SK-N-SH treated with all-trans-retinoic acid at 6 μM for 48 hours (cell line): ENCODE data around the gene DTNB.

Experiments used
- ESRRG ChIP-seq: fragments of 250-450 bp; sonication (Bioruptor Pico); IDR thresholded peaks from 2 replicates; pipeline ENCODE4 v1.6.1; 2021; ENCODE audit warnings: mild to moderate bottlenecking
- ISL1 ChIP-seq: fragments of 250-450 bp; sonication (Bioruptor Pico); IDR thresholded peaks from 2 replicates; pipeline ENCODE4 v2.1.2; 2022; ENCODE audit warnings: mild to moderate bottlenecking, moderate library complexity
- RARB ChIP-seq: fragments of 250-450 bp; sonication (Bioruptor Pico); IDR thresholded peaks from 2 replicates; pipeline ENCODE4 v1.8.0; 2021; ENCODE audit warnings: mild to moderate bottlenecking, moderate library complexity
- TCF4 ChIP-seq: fragments of 250-450 bp; sonication (Bioruptor Pico); IDR thresholded peaks from 2 replicates; pipeline ENCODE4 v1.8.0; 2021; ENCODE audit warnings: mild to moderate bottlenecking, moderate library complexity, borderline replicate concordance
- ZFP3 ChIP-seq: fragments of 250-450 bp; sonication (Bioruptor Pico); IDR thresholded peaks from 2 replicates; pipeline ENCODE4 v1.5.0; 2020; ENCODE audit warnings: mild to moderate bottlenecking, moderate library complexity
- ZFP30 ChIP-seq: fragments of 450-650 bp; formaldehyde crosslinking; IDR thresholded peaks from 2 replicates; pipeline ENCODE4 v1.5.0; 2022; ENCODE audit warnings: mild to moderate bottlenecking, moderate library complexity
- ZNF565 ChIP-seq: fragments of 450-650 bp; formaldehyde crosslinking; conservative IDR thresholded peaks from 2 replicates; pipeline ENCODE4 v1.5.0; 2020; ENCODE audit warnings: low read depth, mild to moderate bottlenecking, moderate library complexity
- TF ChIP-seq, protein P1 (sequence below): fragments of 250-450 bp; sonication (Bioruptor Pico); IDR thresholded peaks from 2 replicates; pipeline ENCODE4 v1.5.0; 2020; ENCODE audit warnings: mild to moderate bottlenecking, moderate library complexity
- TF ChIP-seq, protein P2 (sequence below): fragments of 250-450 bp; sonication (Bioruptor Pico); IDR thresholded peaks from 2 replicates; pipeline ENCODE4 v1.5.1; 2021; ENCODE audit warnings: mild to moderate bottlenecking, moderate library complexity
- TF ChIP-seq, protein P3 (sequence below): fragments of 250-450 bp; sonication (Bioruptor Pico); IDR thresholded peaks from 2 replicates; pipeline ENCODE4 v1.8.0; 2020; ENCODE audit warnings: mild to moderate bottlenecking, moderate library complexity, borderline replicate concordance

DNA sequence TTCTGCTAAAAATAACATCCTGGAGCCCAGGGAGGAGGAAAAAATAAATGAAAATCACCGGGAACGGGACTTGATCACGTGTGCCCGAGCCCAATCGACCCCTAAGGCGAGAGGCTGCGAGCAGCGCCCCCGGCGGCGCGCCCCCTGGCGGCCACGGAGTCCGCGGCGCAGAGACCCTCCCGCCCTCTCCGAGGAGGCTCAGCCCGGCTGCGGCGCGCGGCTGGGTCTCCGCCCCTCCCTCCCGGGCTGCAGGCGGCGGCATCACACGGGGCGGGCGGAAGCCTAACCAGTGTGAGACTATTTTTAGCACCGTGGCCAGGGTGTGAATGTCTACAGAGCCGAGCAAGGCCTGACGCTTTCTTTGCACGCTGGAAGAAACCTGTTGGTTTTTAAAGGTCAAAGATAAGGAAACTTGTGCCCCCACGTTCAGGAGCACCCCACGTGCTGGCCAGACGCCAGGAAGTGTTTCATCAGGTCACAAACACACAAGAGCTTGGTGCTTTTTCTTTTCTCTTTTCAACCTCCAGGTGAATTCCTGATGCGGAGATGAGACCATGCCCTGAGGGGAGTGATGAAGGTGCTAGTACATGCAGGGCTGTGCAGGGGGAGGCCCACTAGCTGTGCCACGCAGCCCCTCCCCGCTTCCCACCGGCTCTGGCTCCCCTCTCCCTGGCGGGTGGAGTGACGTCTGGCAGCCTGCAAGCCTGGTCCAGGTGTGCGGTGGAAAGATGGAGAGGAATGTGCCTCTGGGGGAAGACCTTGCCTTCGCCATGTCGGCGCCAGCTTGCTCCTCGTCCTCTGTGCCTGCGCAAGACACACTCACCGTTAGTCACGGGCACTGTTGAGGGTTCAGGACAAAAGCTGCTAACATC is 296.4 kb downstream of the DTNB start:
- TF ChIP-seq, protein P1, sequence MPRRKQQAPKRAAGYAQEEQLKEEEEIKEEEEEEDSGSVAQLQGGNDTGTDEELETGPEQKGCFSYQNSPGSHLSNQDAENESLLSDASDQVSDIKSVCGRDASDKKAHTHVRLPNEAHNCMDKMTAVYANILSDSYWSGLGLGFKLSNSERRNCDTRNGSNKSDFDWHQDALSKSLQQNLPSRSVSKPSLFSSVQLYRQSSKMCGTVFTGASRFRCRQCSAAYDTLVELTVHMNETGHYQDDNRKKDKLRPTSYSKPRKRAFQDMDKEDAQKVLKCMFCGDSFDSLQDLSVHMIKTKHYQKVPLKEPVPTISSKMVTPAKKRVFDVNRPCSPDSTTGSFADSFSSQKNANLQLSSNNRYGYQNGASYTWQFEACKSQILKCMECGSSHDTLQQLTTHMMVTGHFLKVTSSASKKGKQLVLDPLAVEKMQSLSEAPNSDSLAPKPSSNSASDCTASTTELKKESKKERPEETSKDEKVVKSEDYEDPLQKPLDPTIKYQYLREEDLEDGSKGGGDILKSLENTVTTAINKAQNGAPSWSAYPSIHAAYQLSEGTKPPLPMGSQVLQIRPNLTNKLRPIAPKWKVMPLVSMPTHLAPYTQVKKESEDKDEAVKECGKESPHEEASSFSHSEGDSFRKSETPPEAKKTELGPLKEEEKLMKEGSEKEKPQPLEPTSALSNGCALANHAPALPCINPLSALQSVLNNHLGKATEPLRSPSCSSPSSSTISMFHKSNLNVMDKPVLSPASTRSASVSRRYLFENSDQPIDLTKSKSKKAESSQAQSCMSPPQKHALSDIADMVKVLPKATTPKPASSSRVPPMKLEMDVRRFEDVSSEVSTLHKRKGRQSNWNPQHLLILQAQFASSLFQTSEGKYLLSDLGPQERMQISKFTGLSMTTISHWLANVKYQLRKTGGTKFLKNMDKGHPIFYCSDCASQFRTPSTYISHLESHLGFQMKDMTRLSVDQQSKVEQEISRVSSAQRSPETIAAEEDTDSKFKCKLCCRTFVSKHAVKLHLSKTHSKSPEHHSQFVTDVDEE (CRISPR knock-in tag): peak; percentile 34; the same call in 1 of the 2 replicates
- TF ChIP-seq ZFP30 (CRISPR knock-in tag): peak; percentile 4; the same call in 1 of the 2 replicates
- no peak for TF ChIP-seq RARB
- no peak for TF ChIP-seq ESRRG (CRISPR knock-in tag)
- no peak for TF ChIP-seq ISL1
- TF ChIP-seq ZFP3 (CRISPR knock-in tag): no peak
- TF ChIP-seq ZNF565 (CRISPR knock-in tag): no peak
- TF ChIP-seq, protein P2, sequence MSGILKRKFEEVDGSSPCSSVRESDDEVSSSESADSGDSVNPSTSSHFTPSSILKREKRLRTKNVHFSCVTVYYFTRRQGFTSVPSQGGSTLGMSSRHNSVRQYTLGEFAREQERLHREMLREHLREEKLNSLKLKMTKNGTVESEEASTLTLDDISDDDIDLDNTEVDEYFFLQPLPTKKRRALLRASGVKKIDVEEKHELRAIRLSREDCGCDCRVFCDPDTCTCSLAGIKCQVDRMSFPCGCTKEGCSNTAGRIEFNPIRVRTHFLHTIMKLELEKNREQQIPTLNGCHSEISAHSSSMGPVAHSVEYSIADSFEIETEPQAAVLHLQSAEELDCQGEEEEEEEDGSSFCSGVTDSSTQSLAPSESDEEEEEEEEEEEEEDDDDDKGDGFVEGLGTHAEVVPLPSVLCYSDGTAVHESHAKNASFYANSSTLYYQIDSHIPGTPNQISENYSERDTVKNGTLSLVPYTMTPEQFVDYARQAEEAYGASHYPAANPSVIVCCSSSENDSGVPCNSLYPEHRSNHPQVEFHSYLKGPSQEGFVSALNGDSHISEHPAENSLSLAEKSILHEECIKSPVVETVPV: no peak
- TF ChIP-seq, protein P3, sequence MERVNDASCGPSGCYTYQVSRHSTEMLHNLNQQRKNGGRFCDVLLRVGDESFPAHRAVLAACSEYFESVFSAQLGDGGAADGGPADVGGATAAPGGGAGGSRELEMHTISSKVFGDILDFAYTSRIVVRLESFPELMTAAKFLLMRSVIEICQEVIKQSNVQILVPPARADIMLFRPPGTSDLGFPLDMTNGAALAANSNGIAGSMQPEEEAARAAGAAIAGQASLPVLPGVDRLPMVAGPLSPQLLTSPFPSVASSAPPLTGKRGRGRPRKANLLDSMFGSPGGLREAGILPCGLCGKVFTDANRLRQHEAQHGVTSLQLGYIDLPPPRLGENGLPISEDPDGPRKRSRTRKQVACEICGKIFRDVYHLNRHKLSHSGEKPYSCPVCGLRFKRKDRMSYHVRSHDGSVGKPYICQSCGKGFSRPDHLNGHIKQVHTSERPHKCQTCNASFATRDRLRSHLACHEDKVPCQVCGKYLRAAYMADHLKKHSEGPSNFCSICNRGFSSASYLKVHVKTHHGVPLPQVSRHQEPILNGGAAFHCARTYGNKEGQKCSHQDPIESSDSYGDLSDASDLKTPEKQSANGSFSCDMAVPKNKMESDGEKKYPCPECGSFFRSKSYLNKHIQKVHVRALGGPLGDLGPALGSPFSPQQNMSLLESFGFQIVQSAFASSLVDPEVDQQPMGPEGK (CRISPR knock-in tag): no peak
- no peak for TF ChIP-seq TCF4
